Cardiac muscle cell (in vitro differentiated cells and primary cell): Measurements from ENCODE around the gene GJB2. TPM values are rescaled to one million over a fixed set of nuclear protein-coding genes. Genes with fewer than 3 reads are reported as not detected.

Experiments used
- DNase-seq, 2 donors: peaks; one replicate each; pipeline versions ENCODE4 v3.0.0 to v3.0.0-alpha.2; 2010 to 2017; ENCODE audit warnings: low read depth in 1 of 2, low spot score in 1 of 2
- H3K27ac ChIP-seq: fragments of 200-600 bp; sonication (generic); 2 replicates; pipeline ENCODE4 v1.5.1; 2016
- H3K27me3 ChIP-seq: fragments of 200-600 bp; sonication (generic); 2 replicates; pipeline ENCODE4 v1.6.0; 2016; ENCODE audit warnings: control low read depth
- H3K36me3 ChIP-seq: fragments of 200-600 bp; sonication (generic); 2 replicates; pipeline ENCODE4 v1.5.1; 2016; ENCODE audit warnings: control low read depth
- H3K4me1 ChIP-seq: fragments of 200-600 bp; sonication (generic); 2 replicates; pipeline ENCODE4 v1.8.1; 2017; ENCODE audit warnings: low read depth, mild to moderate bottlenecking, mixed run types
- H3K4me3 ChIP-seq: fragments of 200-600 bp; sonication (generic); 2 replicates; pipeline ENCODE4 v1.5.1; 2016; ENCODE audit warnings: mild to moderate bottlenecking
- H3K9me3 ChIP-seq: fragments of 200-600 bp; sonication (generic); 2 replicates; pipeline ENCODE4 v1.5.1; 2017; ENCODE audit warnings: low read depth, mild to moderate bottlenecking, control low read depth
- polyA plus RNA-seq: library from polyadenylated mRNA; unstranded; fragments of >200 nt; fragmentation: Nextera tagmentation; extraction: Ambion mirVana; gene quantifications from 2 replicates; pipeline ENCODE4 v1.2.1, GENCODE V29; 2016
- total RNA-seq: library from RNA; depleted of rRNA; stranded (reverse); fragments of >200 nt; gene quantifications from 2 replicates; pipeline ENCODE4 v1.2.3, GENCODE V29; 2016
- TF ChIP-seq, protein P1 (sequence below): IDR thresholded peaks from 2 replicates; pipeline ENCODE4 v1.5.1; 2012; ENCODE audit warnings: low read depth, mild to moderate bottlenecking, low read length

Gene GJB2
- total and polyA plus RNA-seq, 2 experiments from 2014 or later = 2.9 to 6.6 TPM

DNA sequence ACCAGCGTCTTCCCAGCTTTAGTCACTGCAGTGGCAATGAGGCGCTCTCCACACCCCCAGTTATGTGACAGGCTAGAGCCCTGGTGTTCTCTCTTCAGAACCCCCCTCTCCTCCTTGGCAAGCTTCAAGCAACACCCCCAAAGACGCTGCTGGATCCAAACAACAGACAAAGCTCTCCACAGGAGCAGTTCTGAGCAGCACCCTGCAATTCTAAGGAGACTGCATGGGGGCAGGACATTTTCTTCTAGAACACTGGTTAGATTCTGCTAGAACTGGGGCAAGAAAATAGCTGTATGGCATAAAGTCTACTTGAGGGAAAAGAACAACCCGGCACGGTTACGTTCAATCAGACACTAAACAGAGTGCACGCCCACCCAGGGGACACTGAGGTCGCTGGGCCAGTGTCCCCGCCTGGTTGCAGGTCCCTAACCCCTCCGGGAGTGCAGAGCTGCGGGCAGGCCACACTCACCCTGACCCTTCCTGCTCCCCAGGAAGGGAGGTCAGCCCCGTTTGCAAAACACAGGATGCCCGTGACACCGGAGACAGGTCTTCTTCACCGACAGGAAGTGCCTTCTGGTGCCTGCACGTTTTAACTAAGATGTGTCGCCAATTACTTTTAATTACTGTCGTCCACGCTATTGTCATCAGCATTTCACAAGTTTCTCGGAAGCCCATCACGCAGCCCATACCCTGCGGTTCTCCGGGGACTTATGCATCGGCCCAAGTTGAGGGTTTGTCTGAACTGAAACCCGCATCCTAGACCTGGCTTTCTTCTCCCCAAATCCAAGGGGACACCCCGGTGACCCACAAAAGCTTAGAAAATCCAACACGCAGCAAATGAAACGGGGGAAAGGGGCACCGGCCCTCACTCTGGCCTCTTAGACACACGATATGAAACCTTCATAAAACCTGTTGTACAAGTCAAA lies 38.4 kb upstream of the GJB2 start:
- Histone ChIP-seq H3K9me3 (peaks cover 2% of the 10 kb centered on the region), H3K4me1 (no peaks in the 10 kb centered on the region), H3K4me3 (peak overlapping the region; percentile 39), H3K36me3 (no peaks in the 10 kb centered on the region), H3K27me3 (peaks cover 69% of the 10 kb centered on the region), H3K27ac (no peak overlapping the region)
- DNase-seq = no peak
- TF ChIP-seq, protein P1, sequence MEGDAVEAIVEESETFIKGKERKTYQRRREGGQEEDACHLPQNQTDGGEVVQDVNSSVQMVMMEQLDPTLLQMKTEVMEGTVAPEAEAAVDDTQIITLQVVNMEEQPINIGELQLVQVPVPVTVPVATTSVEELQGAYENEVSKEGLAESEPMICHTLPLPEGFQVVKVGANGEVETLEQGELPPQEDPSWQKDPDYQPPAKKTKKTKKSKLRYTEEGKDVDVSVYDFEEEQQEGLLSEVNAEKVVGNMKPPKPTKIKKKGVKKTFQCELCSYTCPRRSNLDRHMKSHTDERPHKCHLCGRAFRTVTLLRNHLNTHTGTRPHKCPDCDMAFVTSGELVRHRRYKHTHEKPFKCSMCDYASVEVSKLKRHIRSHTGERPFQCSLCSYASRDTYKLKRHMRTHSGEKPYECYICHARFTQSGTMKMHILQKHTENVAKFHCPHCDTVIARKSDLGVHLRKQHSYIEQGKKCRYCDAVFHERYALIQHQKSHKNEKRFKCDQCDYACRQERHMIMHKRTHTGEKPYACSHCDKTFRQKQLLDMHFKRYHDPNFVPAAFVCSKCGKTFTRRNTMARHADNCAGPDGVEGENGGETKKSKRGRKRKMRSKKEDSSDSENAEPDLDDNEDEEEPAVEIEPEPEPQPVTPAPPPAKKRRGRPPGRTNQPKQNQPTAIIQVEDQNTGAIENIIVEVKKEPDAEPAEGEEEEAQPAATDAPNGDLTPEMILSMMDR = no peak

DNA sequence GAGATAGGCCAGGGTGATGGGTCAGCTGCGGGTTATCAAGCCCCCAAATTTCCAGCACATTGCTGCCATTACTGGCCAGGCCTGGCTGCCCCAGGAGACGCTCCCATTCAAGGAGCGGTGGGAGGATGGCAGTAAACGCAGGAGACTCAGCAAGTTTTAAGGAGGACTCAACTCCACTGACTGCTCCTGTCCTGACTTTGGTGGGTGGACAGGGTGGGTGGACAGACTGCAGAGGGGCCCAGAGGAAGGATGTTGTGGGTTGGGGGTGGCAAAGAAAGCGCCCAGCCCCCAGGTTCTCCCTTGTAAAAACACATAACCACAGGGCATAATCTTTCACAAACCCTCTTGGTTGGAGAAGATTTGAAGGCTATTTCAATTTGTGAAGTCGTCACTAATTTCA lies 35.0 kb upstream of the GJB2 start:
- peaks cover 69% of the 10 kb centered on the region for H3K27me3 ChIP-seq
- H3K9me3 ChIP-seq = peaks cover 2% of the 10 kb centered on the region
- no peak overlapping the region for H3K4me3 ChIP-seq
- H3K4me1 ChIP-seq = no peaks in the 10 kb centered on the region
- H3K27ac ChIP-seq = no peak overlapping the region
- no peak for DNase-seq
- no peaks in the 10 kb centered on the region for H3K36me3 ChIP-seq
- TF ChIP-seq, protein P1 = no peak

DNA sequence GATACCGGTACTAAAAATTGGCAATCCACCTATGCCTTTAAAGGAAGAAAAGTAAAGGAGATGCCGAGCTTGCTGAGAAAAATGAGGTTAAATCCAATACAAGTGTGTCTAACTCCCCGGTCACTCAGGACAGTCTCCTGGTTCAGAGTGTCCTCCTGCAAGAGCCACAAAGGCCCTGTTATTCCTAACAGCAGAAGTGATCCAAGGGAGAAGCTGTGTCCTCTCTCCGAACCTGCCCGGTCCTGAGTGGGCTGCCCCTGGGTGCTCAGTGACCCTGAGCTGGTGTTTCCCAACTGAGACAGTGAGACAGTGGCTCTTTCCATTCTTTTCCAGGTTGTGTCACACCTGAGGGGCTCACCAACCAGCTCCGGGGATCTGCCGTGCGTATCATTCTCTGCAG lies 34.5 kb upstream of the GJB2 start:
- no peak for DNase-seq
- Histone ChIP-seq H3K27me3 (peaks cover 67% of the 10 kb centered on the region), H3K4me1 (no peaks in the 10 kb centered on the region), H3K9me3 (peaks cover 2% of the 10 kb centered on the region), H3K27ac (no peak overlapping the region), H3K4me3 (no peak overlapping the region), H3K36me3 (no peaks in the 10 kb centered on the region)
- TF ChIP-seq, protein P1 = no peak

DNA sequence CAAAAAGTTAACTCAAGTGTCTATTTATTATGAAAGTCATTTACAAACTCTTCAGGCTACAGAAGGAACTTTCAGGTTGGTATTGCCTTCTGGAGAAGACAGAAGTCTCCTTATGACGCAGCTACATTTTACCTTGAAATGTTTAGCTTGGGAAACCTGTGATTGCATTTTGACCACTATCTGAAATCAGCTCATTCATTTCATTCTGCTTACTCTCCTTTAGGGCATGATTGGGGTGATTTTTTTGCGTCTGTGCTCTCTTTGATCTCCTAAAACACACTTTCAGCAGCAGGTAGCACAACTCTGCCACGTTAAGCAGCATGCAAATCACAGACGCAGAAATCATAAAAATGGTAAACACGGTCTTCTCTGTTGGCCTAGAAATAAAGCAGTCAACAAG lies 29.8 kb upstream of the GJB2 start:
- TF ChIP-seq, protein P1 = no peak
- DNase-seq = no peak
- H3K27ac ChIP-seq = no peak overlapping the region
- H3K9me3 ChIP-seq = no peaks in the 10 kb centered on the region
- no peaks in the 10 kb centered on the region for H3K4me1 ChIP-seq
- no peak overlapping the region for H3K4me3 ChIP-seq
- H3K27me3 ChIP-seq = peaks cover 31% of the 10 kb centered on the region
- no peaks in the 10 kb centered on the region for H3K36me3 ChIP-seq

DNA sequence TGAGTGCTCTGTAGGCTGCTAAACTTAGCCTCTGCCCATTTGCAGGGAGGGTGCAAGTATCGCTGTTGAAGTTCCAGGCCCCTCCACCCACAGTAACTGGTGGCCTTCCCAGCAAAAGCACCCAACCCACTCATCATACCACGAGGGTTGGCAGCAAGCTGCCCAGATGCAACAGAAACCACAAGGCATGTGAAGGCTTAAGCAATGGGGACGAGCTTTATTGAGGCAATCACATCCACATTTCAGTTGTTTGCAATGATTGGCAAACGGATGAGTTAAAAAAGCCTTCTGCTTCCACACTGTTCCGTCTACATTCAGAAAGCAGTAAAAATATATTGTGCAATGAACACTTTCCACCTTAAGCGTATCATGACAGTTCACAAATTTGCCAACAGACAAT lies 29.0 kb upstream of the GJB2 start:
- Histone ChIP-seq H3K4me1 (no peaks in the 10 kb centered on the region), H3K36me3 (no peaks in the 10 kb centered on the region), H3K9me3 (no peaks in the 10 kb centered on the region), H3K4me3 (no peak overlapping the region), H3K27ac (no peak overlapping the region), H3K27me3 (peaks cover 31% of the 10 kb centered on the region)
- DNase-seq = peak in 1 of 2 donors; percentile 30
- TF ChIP-seq, protein P1 = no peak
